HEK293 (cell line): ENCODE results near the gene HTR7.

Source experiments
- CTCF ChIA-PET: fragments of 350-600 bp; formaldehyde crosslinking; extraction: SDS; loops from one replicate; lab custom pipeline; 2021; ENCODE audit warnings: antibody characterized with exemption; lab: Yijun Ruan, JAX
- POLR2A ChIA-PET: fragments of 300-600 bp; formaldehyde crosslinking; extraction: SDS; loops from one replicate; lab custom pipeline; 2020; ENCODE audit warnings: antibody characterized with exemption, inconsistent platforms; lab: Yijun Ruan, JAX
- H3K27ac ChIP-seq: fragments of 200-500 bp; sonication (Bioruptor generic); 2 replicates; pipeline ENCODE4 v1.5.1; 2014; ENCODE audit warnings: low read depth, low read length, control low read depth, inconsistent platforms; ENCODE audit errors: extremely low read depth
- H3K36me3 ChIP-seq, 2 experiments: fragments of 200-500 bp in 1 of 2; sonication (Bioruptor generic) in 1 of 2; 1 replicate in 1 of 2; 2 replicates in 1 of 2; pipeline ENCODE4 v1.5.1; 2014 to 2017; ENCODE audit warnings: inconsistent platforms in 2 of 2, low read length in 2 of 2; ENCODE audit not compliant: control insufficient read depth in 2 of 2, insufficient read depth in 1 of 2
- H3K4me1 ChIP-seq: fragments of 200-500 bp; sonication (Bioruptor generic); 2 replicates; pipeline ENCODE4 v1.5.1; 2014; ENCODE audit warnings: mild to moderate bottlenecking, low read length, inconsistent platforms; ENCODE audit not compliant: control insufficient read depth, insufficient read depth
- H3K4me3 ChIP-seq: 2 replicates; pipeline ENCODE4 v1.5.1; 2011; ENCODE audit warnings: low read depth, mild to moderate bottlenecking, control low read depth, low read length, moderate library complexity
- H3K9me3 ChIP-seq: fragments of 200-500 bp; sonication (Bioruptor generic); 2 replicates; pipeline ENCODE4 v1.5.1; 2014; ENCODE audit warnings: low read depth, low read length, inconsistent platforms; ENCODE audit not compliant: control insufficient read depth, insufficient read depth
- BCL11A ChIP-seq: fragments of 450-650 bp; formaldehyde crosslinking; IDR thresholded peaks from 2 replicates; pipeline ENCODE4 v1.5.1; 2016; ENCODE audit warnings: low read depth, missing biosample characterization, missing genetic modification characterization
- EGR2 ChIP-seq: fragments of 450-650 bp; formaldehyde crosslinking; IDR thresholded peaks from 2 replicates; pipeline ENCODE4 v1.5.1; 2016; ENCODE audit warnings: low read depth, missing biosample characterization, missing genetic modification characterization
- IKZF3 ChIP-seq: fragments of 450-650 bp; IDR thresholded peaks from 2 replicates; pipeline ENCODE4 v1.5.0; 2018; ENCODE audit warnings: missing biosample characterization, mild to moderate bottlenecking, missing genetic modification characterization, moderate library complexity
- INSM2 ChIP-seq: fragments of 450-650 bp; formaldehyde crosslinking; IDR thresholded peaks from 2 replicates; pipeline ENCODE4 v1.5.1; 2016; ENCODE audit warnings: missing biosample characterization, missing genetic modification characterization
- MYNN ChIP-seq: fragments of 450-650 bp; formaldehyde crosslinking; IDR thresholded peaks from 2 replicates; pipeline ENCODE4 v1.5.1; 2016; ENCODE audit warnings: missing biosample characterization, missing genetic modification characterization, borderline replicate concordance
- YY1 ChIP-seq: fragments of 450-650 bp; formaldehyde crosslinking; IDR thresholded peaks from 2 replicates; pipeline ENCODE4 v1.5.1; 2018; ENCODE audit warnings: missing biosample characterization, missing genetic modification characterization
- ZBTB21 ChIP-seq: fragments of 450-650 bp; formaldehyde crosslinking; IDR thresholded peaks from 2 replicates; pipeline ENCODE4 v1.5.1; 2017; ENCODE audit warnings: missing biosample characterization, missing genetic modification characterization
- ZBTB44 ChIP-seq: fragments of 450-650 bp; IDR thresholded peaks from 2 replicates; pipeline ENCODE4 v1.5.1; 2018; ENCODE audit warnings: missing biosample characterization, mild to moderate bottlenecking, missing genetic modification characterization
- ZIC2 ChIP-seq: fragments of 450-650 bp; formaldehyde crosslinking; IDR thresholded peaks from 2 replicates; pipeline ENCODE4 v1.5.1; 2016; ENCODE audit warnings: missing biosample characterization, missing genetic modification characterization
- ZNF2 ChIP-seq: fragments of 450-650 bp; formaldehyde crosslinking; IDR thresholded peaks from 2 replicates; pipeline ENCODE4 v1.5.1; 2016; ENCODE audit warnings: missing biosample characterization, missing genetic modification characterization
- ZNF223 ChIP-seq: fragments of 450-650 bp; formaldehyde crosslinking; IDR thresholded peaks from 2 replicates; pipeline ENCODE4 v1.5.1; 2016; ENCODE audit warnings: missing biosample characterization, missing genetic modification characterization
- ZNF23 ChIP-seq: fragments of 450-650 bp; formaldehyde crosslinking; IDR thresholded peaks from 2 replicates; pipeline ENCODE4 v1.5.1; 2016; ENCODE audit warnings: missing biosample characterization, missing genetic modification characterization, borderline replicate concordance
- ZNF248 ChIP-seq: fragments of 450-650 bp; formaldehyde crosslinking; IDR thresholded peaks from 2 replicates; pipeline ENCODE4 v1.5.1; 2017; ENCODE audit warnings: missing biosample characterization, missing genetic modification characterization
- ZNF292 ChIP-seq: fragments of 450-650 bp; formaldehyde crosslinking; IDR thresholded peaks from 2 replicates; pipeline ENCODE4 v1.5.1; 2016; ENCODE audit warnings: low read depth, missing biosample characterization, missing genetic modification characterization, borderline replicate concordance
- ZNF311 ChIP-seq: fragments of 450-650 bp; formaldehyde crosslinking; IDR thresholded peaks from 2 replicates; pipeline ENCODE4 v1.5.1; 2017; ENCODE audit warnings: missing biosample characterization, missing genetic modification characterization, borderline replicate concordance
- ZNF350 ChIP-seq: fragments of 450-650 bp; formaldehyde crosslinking; IDR thresholded peaks from 2 replicates; pipeline ENCODE4 v1.5.0; 2017; ENCODE audit warnings: missing biosample characterization, mild to moderate bottlenecking, missing genetic modification characterization
- ZNF394 ChIP-seq: fragments of 450-650 bp; formaldehyde crosslinking; IDR thresholded peaks from 2 replicates; pipeline ENCODE4 v1.5.1; 2016; ENCODE audit warnings: missing biosample characterization, missing genetic modification characterization, mild to moderate bottlenecking, moderate library complexity, borderline replicate concordance
- ZNF473 ChIP-seq: fragments of 450-650 bp; formaldehyde crosslinking; IDR thresholded peaks from 2 replicates; pipeline ENCODE4 v1.5.1; 2017; ENCODE audit warnings: missing biosample characterization, missing genetic modification characterization
- ZNF513 ChIP-seq: fragments of 450-650 bp; IDR thresholded peaks from 2 replicates; pipeline ENCODE4 v1.5.1; 2018; ENCODE audit warnings: missing biosample characterization, missing genetic modification characterization
- ZNF514 ChIP-seq: fragments of 450-650 bp; formaldehyde crosslinking; IDR thresholded peaks from 2 replicates; pipeline ENCODE4 v1.5.1; 2016; ENCODE audit warnings: missing biosample characterization, missing genetic modification characterization
- ZNF548 ChIP-seq: fragments of 450-650 bp; formaldehyde crosslinking; IDR thresholded peaks from 2 replicates; pipeline ENCODE4 v1.5.1; 2016; ENCODE audit warnings: missing biosample characterization, missing genetic modification characterization
- ZNF555 ChIP-seq: fragments of 450-650 bp; formaldehyde crosslinking; conservative IDR thresholded peaks from 2 replicates; pipeline ENCODE4 v1.5.1; 2017; ENCODE audit warnings: missing biosample characterization, mild to moderate bottlenecking, missing genetic modification characterization, inconsistent platforms
- ZNF654 ChIP-seq: fragments of 450-650 bp; formaldehyde crosslinking; IDR thresholded peaks from 2 replicates; pipeline ENCODE4 v1.5.1; 2016; ENCODE audit warnings: low read depth, missing biosample characterization, missing genetic modification characterization
- ZNF664 ChIP-seq: fragments of 450-650 bp; formaldehyde crosslinking; IDR thresholded peaks from 2 replicates; pipeline ENCODE4 v1.5.1; 2016; ENCODE audit warnings: missing biosample characterization, missing genetic modification characterization
- ZSCAN18 ChIP-seq: fragments of 450-650 bp; formaldehyde crosslinking; IDR thresholded peaks from 2 replicates; pipeline ENCODE4 v1.5.1; 2016; ENCODE audit warnings: missing biosample characterization, missing genetic modification characterization
- ZSCAN23 ChIP-seq: fragments of 450-650 bp; formaldehyde crosslinking; IDR thresholded peaks from 2 replicates; pipeline ENCODE4 v1.5.1; 2016; ENCODE audit warnings: missing biosample characterization, missing genetic modification characterization
- TF ChIP-seq, protein P1 (sequence below): fragments of 450-650 bp; formaldehyde crosslinking; IDR thresholded peaks from 2 replicates; pipeline ENCODE4 v1.5.1; 2016; ENCODE audit warnings: missing biosample characterization, missing genetic modification characterization
- TF ChIP-seq, protein P2 (sequence below): fragments of 450-650 bp; formaldehyde crosslinking; IDR thresholded peaks from 2 replicates; pipeline ENCODE4 v1.5.1; 2016; ENCODE audit warnings: missing biosample characterization, missing genetic modification characterization

The HTR7 gene

GRCh38 chr10:90857635-90858460, at the start of gene HTR7:
TSS of gene HTR7 (minus strand) at chr10:90858039. CDS start at chr10:90857671, 368 bp downstream.
- H3K36me3 ChIP-seq: no peaks in the 10 kb centered on the region
- POLR2A ChIA-PET: no interaction called here
- peak within 1 kb of the TSS; percentile 53 for H3K4me3 ChIP-seq
- H3K9me3 ChIP-seq: no peaks in the 10 kb centered on the region
- CTCF ChIA-PET: interaction anchor here (0.5 to 11.5 kb wide), 13 partner anchors 10 to 1469 kb away, joined by 3 to 199 read pairs (median 3); partner anchors contain the start of gene RPP30
- no peaks in the 10 kb centered on the region for H3K4me1 ChIP-seq
- no peak within 1 kb of the TSS; the same call in 1 of the 2 replicates for H3K27ac ChIP-seq
- no peak for TF ChIP-seq ZNF473 (tag by site-specific recombination)
- TF ChIP-seq ZBTB44 (tag by site-specific recombination): no peak
- no peak for TF ChIP-seq ZSCAN23 (tag by site-specific recombination)
- peak; percentile 17; the same call in 1 of the 2 replicates for TF ChIP-seq EGR2 (tag by site-specific recombination)
- TF ChIP-seq ZNF350 (tag by site-specific recombination): no peak
- no peak for TF ChIP-seq ZIC2
- TF ChIP-seq ZNF23 (tag by site-specific recombination): no peak
- no peak for TF ChIP-seq ZNF2
- TF ChIP-seq MYNN: no peak
- no peak for TF ChIP-seq ZNF548 (tag by site-specific recombination)
- no peak for TF ChIP-seq ZNF248 (tag by site-specific recombination)
- TF ChIP-seq ZNF514 (tag by site-specific recombination): no peak
- no peak for TF ChIP-seq ZSCAN18 (tag by site-specific recombination)
- no peak for TF ChIP-seq ZNF513 (tag by site-specific recombination)
- TF ChIP-seq ZNF654 (tag by site-specific recombination): no peak
- no peak for TF ChIP-seq INSM2 (tag by site-specific recombination)
- no peak for TF ChIP-seq ZNF664 (tag by site-specific recombination)
- TF ChIP-seq, protein P1, sequence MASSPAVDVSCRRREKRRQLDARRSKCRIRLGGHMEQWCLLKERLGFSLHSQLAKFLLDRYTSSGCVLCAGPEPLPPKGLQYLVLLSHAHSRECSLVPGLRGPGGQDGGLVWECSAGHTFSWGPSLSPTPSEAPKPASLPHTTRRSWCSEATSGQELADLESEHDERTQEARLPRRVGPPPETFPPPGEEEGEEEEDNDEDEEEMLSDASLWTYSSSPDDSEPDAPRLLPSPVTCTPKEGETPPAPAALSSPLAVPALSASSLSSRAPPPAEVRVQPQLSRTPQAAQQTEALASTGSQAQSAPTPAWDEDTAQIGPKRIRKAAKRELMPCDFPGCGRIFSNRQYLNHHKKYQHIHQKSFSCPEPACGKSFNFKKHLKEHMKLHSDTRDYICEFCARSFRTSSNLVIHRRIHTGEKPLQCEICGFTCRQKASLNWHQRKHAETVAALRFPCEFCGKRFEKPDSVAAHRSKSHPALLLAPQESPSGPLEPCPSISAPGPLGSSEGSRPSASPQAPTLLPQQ (tag by site-specific recombination): no peak; the same call in 1 of the 2 replicates
- no peak for TF ChIP-seq ZNF292 (tag by site-specific recombination)
- no peak for TF ChIP-seq IKZF3
- no peak for TF ChIP-seq ZBTB21 (tag by site-specific recombination)
- no peak for TF ChIP-seq ZNF311 (tag by site-specific recombination)
- no peak for TF ChIP-seq ZNF555 (tag by site-specific recombination)
- TF ChIP-seq, protein P2, sequence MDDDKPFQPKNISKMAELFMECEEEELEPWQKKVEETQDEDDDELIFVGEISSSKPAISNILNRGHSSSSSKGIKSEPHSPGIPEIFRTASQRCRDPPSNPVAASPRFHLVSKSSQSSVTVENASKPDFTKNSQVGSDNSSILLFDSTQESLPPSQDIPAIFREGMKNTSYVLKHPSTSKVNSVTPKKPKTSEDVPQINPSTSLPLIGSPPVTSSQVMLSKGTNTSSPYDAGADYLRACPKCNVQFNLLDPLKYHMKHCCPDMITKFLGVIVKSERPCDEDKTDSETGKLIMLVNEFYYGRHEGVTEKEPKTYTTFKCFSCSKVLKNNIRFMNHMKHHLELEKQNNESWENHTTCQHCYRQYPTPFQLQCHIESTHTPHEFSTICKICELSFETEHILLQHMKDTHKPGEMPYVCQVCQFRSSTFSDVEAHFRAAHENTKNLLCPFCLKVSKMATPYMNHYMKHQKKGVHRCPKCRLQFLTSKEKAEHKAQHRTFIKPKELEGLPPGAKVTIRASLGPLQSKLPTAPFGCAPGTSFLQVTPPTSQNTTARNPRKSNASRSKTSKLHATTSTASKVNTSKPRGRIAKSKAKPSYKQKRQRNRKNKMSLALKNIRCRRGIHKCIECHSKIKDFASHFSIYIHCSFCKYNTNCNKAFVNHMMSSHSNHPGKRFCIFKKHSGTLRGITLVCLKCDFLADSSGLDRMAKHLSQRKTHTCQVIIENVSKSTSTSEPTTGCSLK (tag by site-specific recombination): no peak
- TF ChIP-seq ZNF394 (tag by site-specific recombination): no peak
- TF ChIP-seq ZNF223 (tag by site-specific recombination): no peak
- TF ChIP-seq YY1 (tag by site-specific recombination): no peak; the same call in 1 of the 2 replicates
- no peak for TF ChIP-seq BCL11A (tag by site-specific recombination)
